ENCODE measurements around the gene REPS1. TPM values are rescaled to one million over a fixed set of nuclear protein-coding genes. Genes with fewer than 3 reads are reported as not detected.
A peak's percentile ranks its signal among the peaks of the same experiment; 100 is the strongest.

Gene REPS1
- total RNA-seq (55.4 TPM), polyA plus RNA-seq (10 to 100 TPM; 16.1 to 25.8 (median 24.2) TPM)

DNA sequence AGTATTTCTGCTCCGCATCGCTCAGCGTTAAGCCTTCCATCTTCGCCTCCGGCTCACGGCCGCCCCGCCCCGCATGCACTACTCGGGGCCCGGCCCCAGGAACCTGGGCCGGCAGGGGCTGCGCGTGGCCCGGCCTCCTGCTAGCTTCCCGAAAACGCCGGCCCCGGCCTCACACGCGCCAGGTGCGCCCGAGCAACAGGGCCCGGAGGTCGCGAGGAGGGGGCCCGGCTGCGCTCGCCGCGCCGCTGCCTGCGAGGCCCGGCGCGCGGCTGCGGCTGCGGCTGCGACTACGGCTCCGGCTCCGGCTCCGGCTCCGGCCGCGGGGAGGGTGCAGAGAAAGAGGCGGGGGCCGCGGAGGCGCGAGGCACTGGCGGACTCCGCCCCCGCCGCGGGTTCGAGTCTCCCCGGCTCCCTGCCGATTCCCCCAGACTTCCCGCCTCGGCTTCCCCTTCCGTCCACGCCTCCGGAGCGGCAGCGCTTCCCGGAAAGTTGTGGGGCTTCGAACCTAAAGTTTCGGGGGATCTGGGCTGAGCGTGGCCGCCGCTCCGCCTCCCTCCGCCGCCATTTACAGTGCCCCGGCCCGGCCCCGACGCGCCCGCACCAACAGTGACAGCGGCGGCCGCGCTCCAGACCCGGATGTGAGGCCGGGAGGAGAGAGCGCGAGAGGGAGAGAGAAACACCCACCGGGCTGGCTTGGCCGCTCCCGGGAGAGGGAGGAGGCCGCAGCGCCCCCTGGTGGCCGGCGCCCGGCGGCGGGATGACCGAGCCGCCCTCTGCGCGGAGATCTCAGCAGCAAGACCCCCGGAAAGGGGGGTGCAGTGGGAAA, at the start of gene REPS1:
Gene REPS1, minus strand, starts transcription at position 611 of the 826 bp plus-strand sequence. Its CDS starts 571 bp downstream, at position 40.
- Histone ChIP-seq H3K4me1 (ENCODE audit: control insufficient read depth, insufficient read depth, low read length, poor library complexity, severe bottlenecking) (peaks cover 49% of the 10 kb centered on the region), H3K36me3 (ENCODE audit: control insufficient read depth, insufficient read depth, low read length) (no peaks in the 10 kb centered on the region), H3K27ac (ENCODE audit: insufficient read depth, low read length, poor library complexity, severe bottlenecking) (peak within 1 kb of the TSS; percentile 76), H3K4me3 (ENCODE audit: low read depth, low read length) (peak within 1 kb of the TSS; percentile 91), H3K27me3 (ENCODE audit: control insufficient read depth, insufficient read depth, low read length) (peaks cover 3% of the 10 kb centered on the region), H3K9me3 (ENCODE audit: control insufficient read depth in 2 of 2, low read length in 2 of 2) (no peaks in the 10 kb centered on the region)
- peaks cover 10% of the 10 kb centered on the region for H3K27me3 Mint-ChIP-seq
- H3K4me1 Mint-ChIP-seq = peaks cover 7 to 16% (median 12%) of the 10 kb centered on the region in 4 donors
- DNase-seq (peak; percentile 82 to 92 (median 87)), ATAC-seq (ENCODE audit: low read depth in 2 of 2) (peak; percentile 85 to 88)
- no peaks in the 10 kb centered on the region for H3K9me3 Mint-ChIP-seq
- H3K27ac Mint-ChIP-seq = peak within 1 kb of the TSS; percentile 86 to 97 (median 92)
- peak within 1 kb of the TSS in 3 of 4 donors; percentile 89 to 95 (median 93) for H3K4me3 Mint-ChIP-seq
- H3K36me3 Mint-ChIP-seq = no peaks in the 10 kb centered on the region

- peaks cover 0 to 2% (median 0%) of the 10 kb centered on the region in 7 donors for H3K9me3 Mint-ChIP-seq
- Histone ChIP-seq H3K4me3 (ENCODE audit: low read depth, low read length) (no peak overlapping the region), H3K27ac (ENCODE audit: insufficient read depth, low read length, poor library complexity, severe bottlenecking) (no peak overlapping the region), H3K4me1 (ENCODE audit: control insufficient read depth, insufficient read depth, low read length, poor library complexity, severe bottlenecking) (peaks cover 3% of the 10 kb centered on the region), H3K27me3 (ENCODE audit: control insufficient read depth, insufficient read depth, low read length) (no peaks in the 10 kb centered on the region), H3K36me3 (ENCODE audit: control insufficient read depth, insufficient read depth, low read length) (peaks cover 57% of the 10 kb centered on the region), H3K9me3 (ENCODE audit: control insufficient read depth in 2 of 2, low read length in 2 of 2) (no peaks in the 10 kb centered on the region)
- no peaks in the 10 kb centered on the region for H3K27me3 Mint-ChIP-seq
- ATAC-seq (ENCODE audit: low read depth in 2 of 2) (no peak), DNase-seq (no peak)
- no peak overlapping the region for H3K4me3 Mint-ChIP-seq
- H3K27ac Mint-ChIP-seq = peak overlapping the region in 1 of 3 donors; percentile 32
- H3K4me1 Mint-ChIP-seq = peaks cover 18 to 42% (median 29%) of the 10 kb centered on the region in 4 donors
- peaks cover 53% of the 10 kb centered on the region for H3K36me3 Mint-ChIP-seq
These were observed 49.4 kb upstream of the REPS1 start for GRCh38 chr6:139037490-139037889.

GRCh38 chr6:139030228-139030963, 42.3 kb upstream of the REPS1 start:
- Mint-ChIP-seq H3K36me3 (peaks cover 19% of the 10 kb centered on the region), H3K4me3 (no peak overlapping the region), H3K27ac (no peak overlapping the region), H3K9me3 (no peaks in the 10 kb centered on the region), H3K4me1 (peaks cover 22 to 44% (median 28%) of the 10 kb centered on the region in 4 donors), H3K27me3 (no peaks in the 10 kb centered on the region)
- ATAC-seq (ENCODE audit: low read depth in 2 of 2) (peak; percentile 32 to 33), DNase-seq (peak in 2 of 3 donors; percentile 46 to 73)
- Histone ChIP-seq H3K27ac (ENCODE audit: insufficient read depth, low read length, poor library complexity, severe bottlenecking) (peak overlapping the region; percentile 86), H3K4me1 (ENCODE audit: control insufficient read depth, insufficient read depth, low read length, poor library complexity, severe bottlenecking) (peaks cover 34% of the 10 kb centered on the region), H3K27me3 (ENCODE audit: control insufficient read depth, insufficient read depth, low read length) (no peaks in the 10 kb centered on the region), H3K4me3 (ENCODE audit: low read depth, low read length) (peak overlapping the region; percentile 97), H3K9me3 (ENCODE audit: control insufficient read depth in 2 of 2, low read length in 2 of 2) (no peaks in the 10 kb centered on the region), H3K36me3 (ENCODE audit: control insufficient read depth, insufficient read depth, low read length) (peaks cover 24% of the 10 kb centered on the region)

GRCh38 chr6:139029470-139030227, 41.6 kb upstream of the REPS1 start:
- Mint-ChIP-seq H3K36me3 (peaks cover 13% of the 10 kb centered on the region), H3K4me3 (peak overlapping the region in 2 of 4 donors; percentile 95), H3K27me3 (no peaks in the 10 kb centered on the region), H3K4me1 (peaks cover 22 to 39% (median 28%) of the 10 kb centered on the region in 4 donors), H3K27ac (no peak overlapping the region), H3K9me3 (no peaks in the 10 kb centered on the region)
- peaks cover 17% of the 10 kb centered on the region for H3K36me3 ChIP-seq (ENCODE audit: control insufficient read depth, insufficient read depth, low read length)
- no peaks in the 10 kb centered on the region for H3K27me3 ChIP-seq (ENCODE audit: control insufficient read depth, insufficient read depth, low read length)
- H3K4me1 ChIP-seq (ENCODE audit: control insufficient read depth, insufficient read depth, low read length, poor library complexity, severe bottlenecking) = peaks cover 34% of the 10 kb centered on the region
- no peaks in the 10 kb centered on the region for H3K9me3 ChIP-seq (ENCODE audit: control insufficient read depth in 2 of 2, low read length in 2 of 2)
- DNase-seq = peak in 1 of 3 donors; percentile 31
- ATAC-seq (ENCODE audit: low read depth in 2 of 2) = peak in 1 of 2 donors; percentile 10
- peak overlapping the region; percentile 86 for H3K27ac ChIP-seq (ENCODE audit: insufficient read depth, low read length, poor library complexity, severe bottlenecking)
- H3K4me3 ChIP-seq (ENCODE audit: low read depth, low read length) = peak overlapping the region; percentile 97

DNA sequence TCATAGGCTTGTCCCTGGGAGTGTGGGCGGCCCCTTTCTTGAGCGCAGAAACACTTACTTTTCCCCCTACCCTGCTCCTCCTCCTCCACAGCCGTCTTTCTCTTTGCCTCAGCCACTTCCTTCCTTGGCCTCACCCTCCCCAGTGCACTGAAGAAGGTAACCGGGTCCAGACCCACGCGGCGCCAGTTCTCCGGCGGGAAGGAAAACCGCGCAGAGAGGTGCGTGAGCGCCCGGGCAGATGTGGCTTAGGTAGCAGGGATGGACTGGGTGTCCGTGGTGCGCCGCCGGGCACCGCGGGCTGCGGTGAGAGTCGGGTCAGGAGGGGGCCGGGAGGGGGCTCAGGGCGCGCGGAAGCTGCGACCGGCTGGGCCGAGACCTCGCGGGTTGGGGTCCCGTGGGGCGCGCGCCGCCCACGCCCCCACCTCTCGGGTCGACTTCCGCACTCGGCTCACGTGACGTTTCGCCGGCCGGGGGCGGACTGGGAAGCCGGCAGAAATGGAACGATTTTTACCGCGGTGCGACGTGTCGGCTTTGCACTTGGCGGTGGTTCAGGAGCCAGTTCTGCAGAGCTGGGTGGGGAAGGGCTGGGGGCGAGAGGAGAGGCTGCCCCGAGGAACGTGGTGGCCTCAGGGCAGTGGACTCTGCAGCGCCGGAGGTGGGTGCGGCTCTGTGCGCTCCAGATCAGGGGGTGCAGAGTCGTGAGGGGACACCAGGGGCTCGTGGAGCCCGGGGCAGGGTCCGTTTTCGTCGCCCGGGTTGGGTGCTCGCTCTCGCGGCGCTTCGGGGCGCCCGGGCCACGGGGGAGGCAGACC, 40.8 kb upstream of the REPS1 start, which contains the start of gene ABRACL:
Gene ABRACL, plus strand, starts transcription at position 88 of the 812 bp plus-strand sequence. CDS start 5,416 bp downstream, outside the sequence.
- H3K4me1 Mint-ChIP-seq = peaks cover 22 to 32% (median 27%) of the 10 kb centered on the region in 4 donors
- DNase-seq (peak; percentile 50 to 90 (median 56)), ATAC-seq (ENCODE audit: low read depth in 2 of 2) (peak; percentile 70 to 76)
- Histone ChIP-seq H3K36me3 (ENCODE audit: control insufficient read depth, insufficient read depth, low read length) (peaks cover 11% of the 10 kb centered on the region), H3K4me1 (ENCODE audit: control insufficient read depth, insufficient read depth, low read length, poor library complexity, severe bottlenecking) (peaks cover 34% of the 10 kb centered on the region), H3K9me3 (ENCODE audit: control insufficient read depth in 2 of 2, low read length in 2 of 2) (no peaks in the 10 kb centered on the region), H3K27ac (ENCODE audit: insufficient read depth, low read length, poor library complexity, severe bottlenecking) (peak within 1 kb of the TSS; percentile 86), H3K27me3 (ENCODE audit: control insufficient read depth, insufficient read depth, low read length) (no peaks in the 10 kb centered on the region), H3K4me3 (ENCODE audit: low read depth, low read length) (peak within 1 kb of the TSS; percentile 97)
- no peaks in the 10 kb centered on the region for H3K27me3 Mint-ChIP-seq
- peak within 1 kb of the TSS in 3 of 4 donors; percentile 95 to 96 (median 95) for H3K4me3 Mint-ChIP-seq
- H3K36me3 Mint-ChIP-seq = peaks cover 6% of the 10 kb centered on the region
- peak within 1 kb of the TSS; percentile 86 to 94 (median 92) for H3K27ac Mint-ChIP-seq
- no peaks in the 10 kb centered on the region for H3K9me3 Mint-ChIP-seq

DNA sequence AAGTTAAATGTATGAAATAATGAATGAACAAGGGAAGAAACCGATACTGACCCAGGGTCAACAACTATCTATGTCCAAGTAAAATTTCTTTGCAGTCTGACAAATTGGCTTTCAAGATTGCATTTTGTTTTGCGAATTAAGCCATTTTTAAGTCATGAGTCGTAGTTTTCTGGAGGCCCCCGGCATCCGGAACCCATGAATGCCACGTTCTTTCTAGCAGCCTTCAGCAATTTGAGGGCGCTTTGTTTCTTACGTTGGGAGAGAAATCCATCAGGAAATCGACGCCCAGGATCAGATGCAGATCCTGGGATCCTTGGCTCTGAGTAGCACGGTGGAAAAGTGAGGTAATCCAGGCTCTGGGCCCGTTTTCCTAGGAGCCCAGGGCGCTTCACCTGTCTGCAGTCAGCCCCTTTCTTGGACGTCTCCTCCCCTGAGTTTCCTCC, 40.2 kb upstream of the REPS1 start:
- peak overlapping the region; percentile 86 for H3K27ac ChIP-seq (ENCODE audit: insufficient read depth, low read length, poor library complexity, severe bottlenecking)
- H3K9me3 ChIP-seq (ENCODE audit: control insufficient read depth in 2 of 2, low read length in 2 of 2) = no peaks in the 10 kb centered on the region
- H3K4me1 Mint-ChIP-seq = peaks cover 18 to 26% (median 23%) of the 10 kb centered on the region in 4 donors
- peaks cover 5% of the 10 kb centered on the region for H3K36me3 ChIP-seq (ENCODE audit: control insufficient read depth, insufficient read depth, low read length)
- no peaks in the 10 kb centered on the region for H3K9me3 Mint-ChIP-seq
- H3K27me3 ChIP-seq (ENCODE audit: control insufficient read depth, insufficient read depth, low read length) = no peaks in the 10 kb centered on the region
- peak overlapping the region; percentile 86 to 94 (median 92) for H3K27ac Mint-ChIP-seq
- ATAC-seq (ENCODE audit: low read depth in 2 of 2) (no peak), DNase-seq (peak in 1 of 3 donors; percentile 33)
- peaks cover 34% of the 10 kb centered on the region for H3K4me1 ChIP-seq (ENCODE audit: control insufficient read depth, insufficient read depth, low read length, poor library complexity, severe bottlenecking)
- H3K4me3 ChIP-seq (ENCODE audit: low read depth, low read length) = peak overlapping the region; percentile 89
- H3K27me3 Mint-ChIP-seq = no peaks in the 10 kb centered on the region
- peak overlapping the region in 3 of 4 donors; percentile 95 to 96 (median 95) for H3K4me3 Mint-ChIP-seq
- no peaks in the 10 kb centered on the region for H3K36me3 Mint-ChIP-seq
